Measurements from ENCODE around the gene RIMS3.

DNA sequence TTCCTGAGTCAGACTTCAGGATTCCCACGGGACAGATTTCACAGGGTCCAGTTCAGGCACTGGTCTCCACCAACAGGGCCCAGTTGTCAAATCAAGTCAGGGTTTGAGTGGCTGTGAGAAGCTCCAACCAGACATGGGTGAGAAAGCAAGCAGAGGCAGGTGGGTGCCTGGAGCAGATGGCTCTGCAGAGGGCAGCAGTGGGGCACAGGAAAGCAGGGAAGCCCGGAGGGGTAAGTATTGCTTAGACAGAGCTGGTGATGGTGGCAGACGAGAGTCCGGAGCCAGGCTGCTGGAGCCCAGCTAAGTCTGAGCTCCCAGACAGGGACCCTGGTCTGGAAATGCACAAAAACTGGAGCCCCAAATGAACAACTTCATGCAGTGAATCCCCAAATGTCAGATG lies 40.4 kb downstream of the RIMS3 start:
- TF ChIP-seq, protein P1, sequence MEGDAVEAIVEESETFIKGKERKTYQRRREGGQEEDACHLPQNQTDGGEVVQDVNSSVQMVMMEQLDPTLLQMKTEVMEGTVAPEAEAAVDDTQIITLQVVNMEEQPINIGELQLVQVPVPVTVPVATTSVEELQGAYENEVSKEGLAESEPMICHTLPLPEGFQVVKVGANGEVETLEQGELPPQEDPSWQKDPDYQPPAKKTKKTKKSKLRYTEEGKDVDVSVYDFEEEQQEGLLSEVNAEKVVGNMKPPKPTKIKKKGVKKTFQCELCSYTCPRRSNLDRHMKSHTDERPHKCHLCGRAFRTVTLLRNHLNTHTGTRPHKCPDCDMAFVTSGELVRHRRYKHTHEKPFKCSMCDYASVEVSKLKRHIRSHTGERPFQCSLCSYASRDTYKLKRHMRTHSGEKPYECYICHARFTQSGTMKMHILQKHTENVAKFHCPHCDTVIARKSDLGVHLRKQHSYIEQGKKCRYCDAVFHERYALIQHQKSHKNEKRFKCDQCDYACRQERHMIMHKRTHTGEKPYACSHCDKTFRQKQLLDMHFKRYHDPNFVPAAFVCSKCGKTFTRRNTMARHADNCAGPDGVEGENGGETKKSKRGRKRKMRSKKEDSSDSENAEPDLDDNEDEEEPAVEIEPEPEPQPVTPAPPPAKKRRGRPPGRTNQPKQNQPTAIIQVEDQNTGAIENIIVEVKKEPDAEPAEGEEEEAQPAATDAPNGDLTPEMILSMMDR (IDR thresholded peaks at IDR 0.05) = no peak
- no peak for TF ChIP-seq ZNF138 (CRISPR knock-in tag; conservative IDR thresholded peaks at IDR 0.05)
- TF ChIP-seq CREM (CRISPR knock-in tag; IDR thresholded peaks at IDR 0.05) = no peak
- TF ChIP-seq, protein P2, sequence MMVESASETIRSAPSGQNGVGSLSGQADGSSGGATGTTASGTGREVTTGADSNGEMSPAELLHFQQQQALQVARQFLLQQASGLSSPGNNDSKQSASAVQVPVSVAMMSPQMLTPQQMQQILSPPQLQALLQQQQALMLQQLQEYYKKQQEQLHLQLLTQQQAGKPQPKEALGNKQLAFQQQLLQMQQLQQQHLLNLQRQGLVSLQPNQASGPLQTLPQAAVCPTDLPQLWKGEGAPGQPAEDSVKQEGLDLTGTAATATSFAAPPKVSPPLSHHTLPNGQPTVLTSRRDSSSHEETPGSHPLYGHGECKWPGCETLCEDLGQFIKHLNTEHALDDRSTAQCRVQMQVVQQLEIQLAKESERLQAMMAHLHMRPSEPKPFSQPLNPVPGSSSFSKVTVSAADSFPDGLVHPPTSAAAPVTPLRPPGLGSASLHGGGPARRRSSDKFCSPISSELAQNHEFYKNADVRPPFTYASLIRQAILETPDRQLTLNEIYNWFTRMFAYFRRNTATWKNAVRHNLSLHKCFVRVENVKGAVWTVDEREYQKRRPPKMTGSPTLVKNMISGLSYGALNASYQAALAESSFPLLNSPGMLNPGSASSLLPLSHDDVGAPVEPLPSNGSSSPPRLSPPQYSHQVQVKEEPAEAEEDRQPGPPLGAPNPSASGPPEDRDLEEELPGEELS (CRISPR knock-in tag; IDR thresholded peaks at IDR 0.05) = no peak
- TF ChIP-seq, protein P3, sequence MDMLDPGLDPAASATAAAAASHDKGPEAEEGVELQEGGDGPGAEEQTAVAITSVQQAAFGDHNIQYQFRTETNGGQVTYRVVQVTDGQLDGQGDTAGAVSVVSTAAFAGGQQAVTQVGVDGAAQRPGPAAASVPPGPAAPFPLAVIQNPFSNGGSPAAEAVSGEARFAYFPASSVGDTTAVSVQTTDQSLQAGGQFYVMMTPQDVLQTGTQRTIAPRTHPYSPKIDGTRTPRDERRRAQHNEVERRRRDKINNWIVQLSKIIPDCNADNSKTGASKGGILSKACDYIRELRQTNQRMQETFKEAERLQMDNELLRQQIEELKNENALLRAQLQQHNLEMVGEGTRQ (CRISPR knock-in tag; IDR thresholded peaks at IDR 0.05) = no peak

Measured in WTC11 (cell line).